Measurements from ENCODE around the gene CMSS1.

- TF ChIP-seq, protein P1, sequence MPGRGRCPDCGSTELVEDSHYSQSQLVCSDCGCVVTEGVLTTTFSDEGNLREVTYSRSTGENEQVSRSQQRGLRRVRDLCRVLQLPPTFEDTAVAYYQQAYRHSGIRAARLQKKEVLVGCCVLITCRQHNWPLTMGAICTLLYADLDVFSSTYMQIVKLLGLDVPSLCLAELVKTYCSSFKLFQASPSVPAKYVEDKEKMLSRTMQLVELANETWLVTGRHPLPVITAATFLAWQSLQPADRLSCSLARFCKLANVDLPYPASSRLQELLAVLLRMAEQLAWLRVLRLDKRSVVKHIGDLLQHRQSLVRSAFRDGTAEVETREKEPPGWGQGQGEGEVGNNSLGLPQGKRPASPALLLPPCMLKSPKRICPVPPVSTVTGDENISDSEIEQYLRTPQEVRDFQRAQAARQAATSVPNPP (CRISPR knock-in tag; IDR thresholded peaks at IDR 0.05), result no peak
- no peak for TF ChIP-seq USF2 (IDR thresholded peaks at IDR 0.05; ENCODE audit: low read depth, low read length)
- no peak for TF ChIP-seq USF2 (CRISPR knock-in tag; IDR thresholded peaks at IDR 0.05; ENCODE audit: borderline replicate concordance)
- TF ChIP-seq ZNF616 (CRISPR knock-in tag; IDR thresholded peaks at IDR 0.05; ENCODE audit: low read depth), result no peak
- no peak for TF ChIP-seq GTF2F1 (IDR thresholded peaks at IDR 0.05; ENCODE audit: low read length)
- TF ChIP-seq ZNF432 (CRISPR knock-in tag; IDR thresholded peaks at IDR 0.05; ENCODE audit: borderline replicate concordance), result no peak
- no peak for TF ChIP-seq RBM39 (IDR thresholded peaks at IDR 0.05; ENCODE audit: low read depth, low read length, poor library complexity, severe bottlenecking)
- no peak for TF ChIP-seq CREB1 (IDR thresholded peaks at IDR 0.05)
- TF ChIP-seq CREB1 (CRISPR knock-in tag; IDR thresholded peaks at IDR 0.05), result no peak
- no peak for TF ChIP-seq KDM5B (CRISPR knock-in tag; IDR thresholded peaks at IDR 0.05; ENCODE audit: borderline replicate concordance)
- TF ChIP-seq IRF2 (CRISPR knock-in tag; IDR thresholded peaks at IDR 0.05), result no peak
- no peak for TF ChIP-seq ZFP1 (CRISPR knock-in tag; IDR thresholded peaks at IDR 0.05)
- TF ChIP-seq, protein P2, sequence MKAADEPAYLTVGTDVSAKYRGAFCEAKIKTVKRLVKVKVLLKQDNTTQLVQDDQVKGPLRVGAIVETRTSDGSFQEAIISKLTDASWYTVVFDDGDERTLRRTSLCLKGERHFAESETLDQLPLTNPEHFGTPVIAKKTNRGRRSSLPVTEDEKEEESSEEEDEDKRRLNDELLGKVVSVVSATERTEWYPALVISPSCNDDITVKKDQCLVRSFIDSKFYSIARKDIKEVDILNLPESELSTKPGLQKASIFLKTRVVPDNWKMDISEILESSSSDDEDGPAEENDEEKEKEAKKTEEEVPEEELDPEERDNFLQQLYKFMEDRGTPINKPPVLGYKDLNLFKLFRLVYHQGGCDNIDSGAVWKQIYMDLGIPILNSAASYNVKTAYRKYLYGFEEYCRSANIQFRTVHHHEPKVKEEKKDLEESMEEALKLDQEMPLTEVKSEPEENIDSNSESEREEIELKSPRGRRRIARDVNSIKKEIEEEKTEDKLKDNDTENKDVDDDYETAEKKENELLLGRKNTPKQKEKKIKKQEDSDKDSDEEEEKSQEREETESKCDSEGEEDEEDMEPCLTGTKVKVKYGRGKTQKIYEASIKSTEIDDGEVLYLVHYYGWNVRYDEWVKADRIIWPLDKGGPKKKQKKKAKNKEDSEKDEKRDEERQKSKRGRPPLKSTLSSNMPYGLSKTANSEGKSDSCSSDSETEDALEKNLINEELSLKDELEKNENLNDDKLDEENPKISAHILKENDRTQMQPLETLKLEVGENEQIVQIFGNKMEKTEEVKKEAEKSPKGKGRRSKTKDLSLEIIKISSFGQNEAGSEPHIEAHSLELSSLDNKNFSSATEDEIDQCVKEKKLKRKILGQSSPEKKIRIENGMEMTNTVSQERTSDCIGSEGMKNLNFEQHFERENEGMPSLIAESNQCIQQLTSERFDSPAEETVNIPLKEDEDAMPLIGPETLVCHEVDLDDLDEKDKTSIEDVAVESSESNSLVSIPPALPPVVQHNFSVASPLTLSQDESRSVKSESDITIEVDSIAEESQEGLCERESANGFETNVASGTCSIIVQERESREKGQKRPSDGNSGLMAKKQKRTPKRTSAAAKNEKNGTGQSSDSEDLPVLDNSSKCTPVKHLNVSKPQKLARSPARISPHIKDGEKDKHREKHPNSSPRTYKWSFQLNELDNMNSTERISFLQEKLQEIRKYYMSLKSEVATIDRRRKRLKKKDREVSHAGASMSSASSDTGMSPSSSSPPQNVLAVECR (CRISPR knock-in tag; IDR thresholded peaks at IDR 0.05; ENCODE audit: borderline replicate concordance), result no peak
Measured at GRCh38 chr3:99892332-99892731, 74.7 kb downstream of the CMSS1 start.

Data from HepG2 (cell line).